HepG2 (cell line): ENCODE data around the gene GPLD1. TPM values are rescaled to one million over a fixed set of nuclear protein-coding genes. Genes with fewer than 3 reads are reported as not detected.

ENCODE experiments used
- AKAP8 ChIP-seq: sonication (generic); formaldehyde crosslinking; IDR thresholded peaks from 2 replicates; pipeline ENCODE4 v1.5.1; 2020; ENCODE audit warnings: mild to moderate bottlenecking, missing genetic modification reagents
- ATF1 ChIP-seq: IDR thresholded peaks from 2 replicates; pipeline ENCODE4 v1.6.1; 2016; ENCODE audit warnings: mild to moderate bottlenecking, control low read depth
- CSRNP2 ChIP-seq: sonication (generic); formaldehyde crosslinking; conservative IDR thresholded peaks from 2 replicates; pipeline ENCODE4 v1.8.0; 2022; ENCODE audit warnings: low read depth, missing genetic modification reagents
- E2F2 ChIP-seq: sonication (generic); formaldehyde crosslinking; IDR thresholded peaks from 2 replicates; pipeline ENCODE4 v1.4.0; 2020; ENCODE audit warnings: missing genetic modification reagents, borderline replicate concordance
- GPN1 ChIP-seq: sonication (generic); formaldehyde crosslinking; IDR thresholded peaks from 2 replicates; pipeline ENCODE4 v1.5.1; 2020; ENCODE audit warnings: missing genetic modification reagents, borderline replicate concordance
- HNRNPLL ChIP-seq: fragments of 200-400 bp; formaldehyde crosslinking; IDR thresholded peaks from 2 replicates; pipeline ENCODE4 v1.6.1; 2017; ENCODE audit warnings: mild to moderate bottlenecking, low read depth, low read length; ENCODE audit not compliant: poor library complexity, severe bottlenecking
- IKZF1 ChIP-seq: fragments of 450-650 bp; IDR thresholded peaks from 2 replicates; pipeline ENCODE4 v1.7.1; 2016
- MYNN ChIP-seq: sonication (generic); formaldehyde crosslinking; IDR thresholded peaks from 2 replicates; pipeline ENCODE4 v1.4.0; 2020; ENCODE audit warnings: mild to moderate bottlenecking, low read depth, missing genetic modification reagents
- NFE2L1 ChIP-seq: sonication (generic); formaldehyde crosslinking; IDR thresholded peaks from 2 replicates; pipeline ENCODE4 v1.4.0; 2020; ENCODE audit warnings: missing genetic modification reagents, mild to moderate bottlenecking, borderline replicate concordance
- POGK ChIP-seq: sonication (generic); formaldehyde crosslinking; conservative IDR thresholded peaks from 2 replicates; pipeline ENCODE4 v1.8.0; 2022; ENCODE audit warnings: mild to moderate bottlenecking, moderate library complexity, missing genetic modification reagents
- RERE ChIP-seq: IDR thresholded peaks from 2 replicates; pipeline ENCODE4 v1.6.1; 2016; ENCODE audit warnings: low read depth, missing genetic modification reagents, missing compliant biosample characterization
- SAFB2 ChIP-seq: sonication (generic); formaldehyde crosslinking; IDR thresholded peaks from 2 replicates; pipeline ENCODE4 v1.5.1; 2020; ENCODE audit warnings: missing genetic modification reagents, low read depth, mild to moderate bottlenecking, borderline replicate concordance
- SRSF4 ChIP-seq: fragments of 200-400 bp; formaldehyde crosslinking; IDR thresholded peaks from one replicate; pipeline ENCODE4 v1.6.1; 2018; ENCODE audit warnings: mild to moderate bottlenecking, low read depth, low read length, moderate library complexity; ENCODE audit not compliant: poor library complexity, severe bottlenecking
- SRSF9 ChIP-seq: fragments of 200-400 bp; formaldehyde crosslinking; IDR thresholded peaks from 2 replicates; pipeline ENCODE4 v1.6.1; 2018; ENCODE audit warnings: borderline replicate concordance, mild to moderate bottlenecking, low read depth, low read length; ENCODE audit not compliant: insufficient read depth, poor library complexity, severe bottlenecking
- ZFP37 ChIP-seq: sonication (generic); formaldehyde crosslinking; IDR thresholded peaks from 2 replicates; pipeline ENCODE4 v1.4.0; 2020; ENCODE audit warnings: missing genetic modification reagents, borderline replicate concordance
- ZNF24 ChIP-seq: fragments of 450-650 bp; IDR thresholded peaks from 2 replicates; pipeline ENCODE4 v1.6.1; 2017; ENCODE audit warnings: antibody characterized with exemption, mild to moderate bottlenecking
- ZNF713 ChIP-seq: sonication (generic); formaldehyde crosslinking; IDR thresholded peaks from 2 replicates; pipeline ENCODE4 v1.4.0; 2020; ENCODE audit warnings: mild to moderate bottlenecking, missing genetic modification reagents
- polyA plus RNA-seq, 8 experiments: library from polyadenylated mRNA; depleted of rRNA in 3 of 8; stranded (reverse) in 7 of 8; unstranded in 1 of 8; fragments of >200 nt; fragmentation: Illumina TruSeq in 4 of 8; extraction: Trizol in 4 of 8; gene quantifications; 2 replicates each; pipeline versions ENCODE4 v1.2.1 to v1.2.3, GENCODE V29; 2011 to 2016; ENCODE audit warnings: low read depth in 4 of 8, missing spikeins in 1 of 8, mixed read lengths in 1 of 8; ENCODE audit not compliant: insufficient read depth in 1 of 8
- total RNA-seq, 5 experiments: library from RNA; depleted of rRNA; stranded (reverse); fragments of >200 nt; fragmentation: Illumina TruSeq; extraction: Trizol; gene quantifications; 2 replicates each; pipeline ENCODE4 v1.2.3, GENCODE V29; 2016; ENCODE audit warnings: low read depth in 1 of 5

Gene GPLD1
- total and polyA plus RNA-seq, 2 of the 13 experiments (the other 11 are each of a cell fraction or from before 2014, with no cell fraction given), result 6.2 to 7.6 TPM

GRCh38 chr6:24494821-24495795 is 5.7 kb upstream of the GPLD1 start, which contains the start of gene ALDH5A1 (continued):
- TF ChIP-seq ZNF24 (no peak), SAFB2 (CRISPR knock-in tag) (peak; percentile 52; the same call in 1 of the 2 replicates), GPN1 (CRISPR knock-in tag) (no peak), IKZF1 (no peak), RERE (no peak), E2F2 (peak; percentile 69; the same call in 1 of the 2 replicates), ATF1 (CRISPR knock-in tag) (no peak), SRSF9 (no peak), SRSF4 (no peak), ZNF713 (no peak), ZFP37 (CRISPR knock-in tag) (0 out of 2 replicates have a peak, but pooled peaks have one; percentile 71), AKAP8 (CRISPR knock-in tag) (no peak), HNRNPLL (peak; percentile 85), POGK (CRISPR knock-in tag) (peak; percentile 95), MYNN (CRISPR knock-in tag) (no peak), NFE2L1 (0 out of 2 replicates have a peak, but pooled peaks have one; percentile 32), CSRNP2 (CRISPR knock-in tag) (peak; percentile 57; the same call in 1 of the 2 replicates)
